Uterus (tissue), 4 donors: ENCODE measurements around the gene SUPT20H. TPM values are rescaled to one million over a fixed set of nuclear protein-coding genes. Genes with fewer than 3 reads are reported as not detected.

Source experiments
- DNase-seq, 2 donors: peaks; one replicate each; pipeline ENCODE4 v3.0.0-alpha.2; 2019 to 2020
- H3K27ac ChIP-seq, 2 donors: fragments of 200-600 bp; sonication (generic); 1 replicate in 1 of 2; 2 replicates in 1 of 2; pipeline ENCODE4 v1.5.1; 2016 to 2018
- H3K27me3 ChIP-seq, 2 donors: fragments of 200-600 bp; sonication (generic); one replicate each; pipeline ENCODE4 v1.5.1; 2018 to 2019; ENCODE audit warnings: control low read depth in 1 of 2
- H3K36me3 ChIP-seq, 2 donors: fragments of 200-600 bp; sonication (generic); one replicate each; pipeline ENCODE4 v1.5.1; 2019; ENCODE audit warnings: control low read depth in 1 of 2
- H3K4me1 ChIP-seq, 2 donors: fragments of 200-600 bp; sonication (generic); one replicate each; pipeline ENCODE4 v1.5.1; 2018 to 2019; ENCODE audit warnings: control low read depth in 1 of 2
- H3K4me3 ChIP-seq, 2 donors: fragments of 200-600 bp; sonication (generic); 1 replicate in 1 of 2; 2 replicates in 1 of 2; pipeline ENCODE4 v1.5.1; 2018 to 2019; ENCODE audit warnings: mild to moderate bottlenecking in 1 of 2
- H3K9me3 ChIP-seq, 2 donors: fragments of 200-600 bp; sonication (generic); one replicate each; pipeline ENCODE4 v1.5.1; 2019; ENCODE audit warnings: control low read depth in 1 of 2
- POLR2A ChIP-seq, 2 donors: fragments of 450-650 bp; IDR thresholded peaks; one replicate each; pipeline ENCODE4 v1.6.1; 2016; ENCODE audit warnings: antibody characterized with exemption in 2 of 2, mild to moderate bottlenecking in 1 of 2, moderate library complexity in 1 of 2
- intact Hi-C: fragments of 100-400 bp; cut with DNase I; formaldehyde crosslinking; loops from one replicate; pipeline ENCODE4 v1.15.1; 2023; ENCODE audit warnings: low total_unique reads
- total RNA-seq, 4 donors: library from RNA; depleted of rRNA in 3 of 4; stranded (reverse); fragments of >200 nt in 3 of 4; gene quantifications; one replicate each; pipeline versions ENCODE4 v1.1.0 to v1.2.4, GENCODE V29; 2014 to 2023
- TF ChIP-seq, protein P1 (sequence below), 4 experiments: fragments of 200-600 bp in 2 of 4; fragments of 450-650 bp in 2 of 4; sonication (generic) in 2 of 4; IDR thresholded peaks; one replicate each; pipeline ENCODE4 v1.5.1; 2016 to 2019; ENCODE audit warnings: antibody characterized with exemption in 4 of 4, mild to moderate bottlenecking in 2 of 4, moderate library complexity in 1 of 4
- donor health status: DM: yes; HTN: yes; CAD: no.

Gene SUPT20H
- 100 to 1,000 TPM in 1 of 4 donors, 10 to 100 TPM in 3; 39.7 to 119 (median 88.2) TPM for total RNA-seq

- Histone ChIP-seq H3K27me3 (no peaks in the 10 kb centered on the region), H3K36me3 (no peaks in the 10 kb centered on the region), H3K4me3 (peak within 1 kb of the TSS; percentile 59 to 88), H3K9me3 (no peaks in the 10 kb centered on the region), H3K4me1 (peaks cover 4 to 7% of the 10 kb centered on the region in 2 donors), H3K27ac (peak within 1 kb of the TSS; percentile 88 to 92)
- TF ChIP-seq POLR2A (IDR thresholded peaks at IDR 0.05) = peak; percentile 77 to 86
- TF ChIP-seq, protein P1, sequence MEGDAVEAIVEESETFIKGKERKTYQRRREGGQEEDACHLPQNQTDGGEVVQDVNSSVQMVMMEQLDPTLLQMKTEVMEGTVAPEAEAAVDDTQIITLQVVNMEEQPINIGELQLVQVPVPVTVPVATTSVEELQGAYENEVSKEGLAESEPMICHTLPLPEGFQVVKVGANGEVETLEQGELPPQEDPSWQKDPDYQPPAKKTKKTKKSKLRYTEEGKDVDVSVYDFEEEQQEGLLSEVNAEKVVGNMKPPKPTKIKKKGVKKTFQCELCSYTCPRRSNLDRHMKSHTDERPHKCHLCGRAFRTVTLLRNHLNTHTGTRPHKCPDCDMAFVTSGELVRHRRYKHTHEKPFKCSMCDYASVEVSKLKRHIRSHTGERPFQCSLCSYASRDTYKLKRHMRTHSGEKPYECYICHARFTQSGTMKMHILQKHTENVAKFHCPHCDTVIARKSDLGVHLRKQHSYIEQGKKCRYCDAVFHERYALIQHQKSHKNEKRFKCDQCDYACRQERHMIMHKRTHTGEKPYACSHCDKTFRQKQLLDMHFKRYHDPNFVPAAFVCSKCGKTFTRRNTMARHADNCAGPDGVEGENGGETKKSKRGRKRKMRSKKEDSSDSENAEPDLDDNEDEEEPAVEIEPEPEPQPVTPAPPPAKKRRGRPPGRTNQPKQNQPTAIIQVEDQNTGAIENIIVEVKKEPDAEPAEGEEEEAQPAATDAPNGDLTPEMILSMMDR (IDR thresholded peaks at IDR 0.05) = peak in 2 of 4 experiments; percentile 9 to 20
- intact Hi-C loops = no loop called here
- peak; percentile 89 to 94 for DNase-seq
These were observed at the start of gene SUPT20H for GRCh38 chr13:37058910-37059847. TSS of gene SUPT20H (minus strand) at chr13:37059688. CDS start at chr13:37051490, 8,198 bp downstream.

GRCh38 chr13:37109051-37109678, 49.7 kb upstream of the SUPT20H start:
- no peak overlapping the region for H3K4me3 ChIP-seq
- H3K4me1 ChIP-seq = no peaks in the 10 kb centered on the region
- no peaks in the 10 kb centered on the region for H3K36me3 ChIP-seq
- no peak for TF ChIP-seq POLR2A (IDR thresholded peaks at IDR 0.05)
- TF ChIP-seq, protein P1 (IDR thresholded peaks at IDR 0.05) = peak; percentile 60 to 73 (median 68)
- no peak overlapping the region for H3K27ac ChIP-seq
- intact Hi-C loops = no loop called here
- no peak for DNase-seq
- H3K27me3 ChIP-seq = no peaks in the 10 kb centered on the region
- H3K9me3 ChIP-seq = no peaks in the 10 kb centered on the region

DNA sequence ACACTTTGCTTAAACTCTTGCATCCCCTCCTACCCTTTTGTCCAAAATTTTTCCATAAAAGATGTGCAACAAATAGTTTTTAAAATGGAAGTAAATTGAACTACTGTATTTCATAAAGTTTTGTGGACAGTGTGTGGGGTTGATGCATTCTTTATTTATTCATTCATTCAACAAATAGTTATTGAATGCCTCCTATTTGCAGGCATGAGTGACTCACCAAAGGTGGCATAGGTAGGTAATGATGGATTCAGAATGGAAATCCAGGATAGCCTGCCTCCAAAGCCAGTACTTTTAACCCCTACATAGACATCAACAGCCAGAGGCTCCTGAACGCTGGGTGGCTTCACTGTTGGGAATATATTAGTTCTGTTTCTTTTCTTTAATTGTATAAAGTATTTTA, 48.4 kb upstream of the SUPT20H start:
- intact Hi-C loops = no loop called here
- no peak overlapping the region for H3K27ac ChIP-seq
- no peak for DNase-seq
- H3K9me3 ChIP-seq = no peaks in the 10 kb centered on the region
- H3K4me3 ChIP-seq = no peak overlapping the region
- H3K4me1 ChIP-seq = no peaks in the 10 kb centered on the region
- no peaks in the 10 kb centered on the region for H3K27me3 ChIP-seq
- no peaks in the 10 kb centered on the region for H3K36me3 ChIP-seq
- TF ChIP-seq POLR2A (IDR thresholded peaks at IDR 0.05) = no peak
- TF ChIP-seq, protein P1 (IDR thresholded peaks at IDR 0.05) = no peak

DNA sequence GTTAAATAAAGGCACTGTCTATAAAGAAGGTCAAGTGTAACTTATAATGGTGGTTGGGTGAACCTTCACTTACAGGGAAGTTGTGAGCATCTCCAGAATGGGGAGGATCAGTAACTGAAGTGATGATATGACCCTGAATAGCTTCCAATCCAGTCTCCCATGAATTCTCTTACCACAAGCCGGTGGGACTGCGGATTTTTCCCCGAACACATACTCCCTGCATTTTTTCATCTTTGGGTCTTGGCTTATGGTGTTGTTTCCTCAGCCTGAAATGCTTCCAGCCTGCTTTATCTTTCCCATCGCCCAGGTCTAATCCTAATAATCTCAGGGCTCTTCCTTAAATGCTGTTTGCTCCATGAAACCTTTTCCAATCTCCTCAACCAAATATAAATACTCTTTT, 48.0 kb upstream of the SUPT20H start:
- no peaks in the 10 kb centered on the region for H3K27me3 ChIP-seq
- DNase-seq = no peak
- intact Hi-C loops = no loop called here
- H3K4me3 ChIP-seq = no peak overlapping the region
- H3K9me3 ChIP-seq = no peaks in the 10 kb centered on the region
- no peak for TF ChIP-seq POLR2A (IDR thresholded peaks at IDR 0.05)
- TF ChIP-seq, protein P1 (IDR thresholded peaks at IDR 0.05) = no peak
- no peak overlapping the region for H3K27ac ChIP-seq
- H3K36me3 ChIP-seq = no peaks in the 10 kb centered on the region
- no peaks in the 10 kb centered on the region for H3K4me1 ChIP-seq

DNA sequence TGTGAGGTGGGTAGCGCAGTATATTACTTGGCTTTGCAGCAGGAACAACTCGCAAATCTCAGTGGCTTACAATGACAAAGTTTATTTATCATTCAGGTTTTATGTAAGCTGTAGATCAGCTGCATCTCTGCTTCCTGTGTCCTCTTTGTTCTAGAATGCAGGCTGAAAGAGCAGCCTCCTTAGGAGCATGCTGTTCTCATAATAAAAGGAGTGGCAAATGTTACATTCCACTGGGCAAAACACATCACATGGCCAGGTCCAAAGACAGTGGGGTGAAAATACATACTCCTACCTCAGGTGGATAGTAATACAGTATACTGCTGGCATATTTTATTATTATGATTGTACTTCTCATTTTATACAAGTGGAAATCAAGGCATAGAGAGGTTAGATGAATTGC, 47.2 kb upstream of the SUPT20H start:
- TF ChIP-seq POLR2A (IDR thresholded peaks at IDR 0.05) = no peak
- TF ChIP-seq, protein P1 (IDR thresholded peaks at IDR 0.05) = no peak
- Histone ChIP-seq H3K9me3 (no peaks in the 10 kb centered on the region), H3K4me3 (no peak overlapping the region), H3K36me3 (no peaks in the 10 kb centered on the region), H3K27ac (no peak overlapping the region), H3K4me1 (no peaks in the 10 kb centered on the region), H3K27me3 (no peaks in the 10 kb centered on the region)
- DNase-seq = no peak
- intact Hi-C loops = no loop called here
